SK-N-SH (cell line): ENCODE data around the gene CIBAR2. TPM values are rescaled to one million over a fixed set of nuclear protein-coding genes. Genes with fewer than 3 reads are reported as not detected.

Source experiments
- CTCF ChIA-PET: fragments of 300-600, 350-600 bp; formaldehyde crosslinking; extraction: SDS; loops from one replicate; lab custom pipeline; 2021; lab: Yijun Ruan, JAX
- POLR2A ChIA-PET: fragments of 350-600 bp; sonication (Branson Sonifier 250); formaldehyde crosslinking; extraction: SDS; loops from one replicate; lab custom pipeline; 2020; ENCODE audit warnings: antibody characterized with exemption, inconsistent platforms; lab: Yijun Ruan, JAX
- DNase-seq: peaks from one replicate; pipeline ENCODE4 v3.0.0; 2012
- H2AFZ ChIP-seq: fragments of 200-600 bp; sonication (generic); 2 replicates; pipeline ENCODE4 v1.8.1; 2016; ENCODE audit warnings: antibody characterized with exemption, mild to moderate bottlenecking, low read depth
- H3F3A ChIP-seq: fragments of 200-600 bp; sonication (generic); replicated peaks from 2 replicates; pipeline ENCODE3; 2016; ENCODE audit warnings: antibody characterized with exemption, mild to moderate bottlenecking; ENCODE audit not compliant: insufficient read depth
- H3K27ac ChIP-seq, 2 experiments: fragments of 200-500 bp in 1 of 2; fragments of 200-600 bp in 1 of 2; sonication (Bioruptor generic) in 1 of 2; sonication (generic), shearing (Covaris generic) in 1 of 2; 2 replicates each; pipeline versions ENCODE4 v1.5.1 to v1.6.1; 2014 to 2016; ENCODE audit warnings: low read depth in 2 of 2, inconsistent platforms in 1 of 2, low read length in 1 of 2, mild to moderate bottlenecking in 1 of 2, mixed read lengths in 1 of 2
- H3K27me3 ChIP-seq: fragments of 200-600 bp; sonication (generic), shearing (Covaris generic); 2 replicates; pipeline ENCODE4 v1.6.1; 2016; ENCODE audit warnings: mixed run types; ENCODE audit not compliant: insufficient read depth
- H3K36me3 ChIP-seq, 2 experiments: fragments of 200-500 bp in 1 of 2; fragments of 200-600 bp in 1 of 2; sonication (Bioruptor generic) in 1 of 2; sonication (generic) in 1 of 2; replicated peaks in 1 of 2; 2 replicates each; pipeline versions ENCODE3 to v1.5.1; 2014 to 2016; ENCODE audit warnings: low read length in 1 of 2, mild to moderate bottlenecking in 1 of 2; ENCODE audit not compliant: insufficient read depth in 2 of 2, control insufficient read depth in 1 of 2
- H3K4me1 ChIP-seq, 2 experiments: fragments of 200-500 bp in 1 of 2; fragments of 200-600 bp in 1 of 2; sonication (Bioruptor generic) in 1 of 2; sonication (generic), shearing (Covaris generic) in 1 of 2; 2 replicates each; pipeline versions ENCODE4 v1.5.1 to v1.6.1; 2014 to 2016; ENCODE audit warnings: low read depth in 1 of 2, low read length in 1 of 2, mixed run types in 1 of 2; ENCODE audit not compliant: insufficient read depth in 2 of 2, control insufficient read depth in 1 of 2
- H3K4me2 ChIP-seq: fragments of 200-600 bp; sonication (generic), shearing (Covaris generic); 2 replicates; pipeline ENCODE4 v1.6.1; 2017; ENCODE audit warnings: mixed run types
- H3K4me3 ChIP-seq, 2 experiments: fragments of 200-500 bp in 1 of 2; fragments of 200-600 bp in 1 of 2; sonication (Bioruptor generic) in 1 of 2; sonication (generic), shearing (Covaris generic) in 1 of 2; 2 replicates each; pipeline versions ENCODE4 v1.5.1 to v1.8.1; 2014 to 2016; ENCODE audit warnings: low read depth in 2 of 2, inconsistent platforms in 1 of 2, low read length in 1 of 2, mild to moderate bottlenecking in 1 of 2, mixed read lengths in 1 of 2, moderate library complexity in 1 of 2
- H3K79me2 ChIP-seq: fragments of 200-600 bp; sonication (generic); 2 replicates; pipeline ENCODE4 v1.8.1; 2017; ENCODE audit warnings: mild to moderate bottlenecking; ENCODE audit not compliant: insufficient read depth
- H3K9ac ChIP-seq: fragments of 200-600 bp; sonication (generic); 2 replicates; pipeline ENCODE4 v1.6.1; 2017; ENCODE audit warnings: mixed run types
- H3K9me2 ChIP-seq: fragments of 200-600 bp; sonication (generic); 2 replicates; pipeline ENCODE4 v1.6.1; 2017; ENCODE audit warnings: mixed run types
- H3K9me3 ChIP-seq: fragments of 200-600 bp; sonication (generic); 2 replicates; pipeline ENCODE4 v1.6.1; 2017; ENCODE audit warnings: mixed run types, mild to moderate bottlenecking, moderate library complexity
- H4K20me1 ChIP-seq: fragments of 200-600 bp; sonication (generic); 2 replicates; pipeline ENCODE4 v1.6.1; 2017; ENCODE audit warnings: mild to moderate bottlenecking, mixed run types; ENCODE audit not compliant: insufficient read depth
- CHD2 ChIP-seq: fragments of 150-350 bp; IDR thresholded peaks from 2 replicates; pipeline ENCODE4 v1.6.1; 2018; ENCODE audit warnings: low read length; ENCODE audit not compliant: partially characterized antibody
- ELF1 ChIP-seq: IDR thresholded peaks from 2 replicates; pipeline ENCODE4 v1.4.0; 2012
- EP300 ChIP-seq, 2 experiments: IDR thresholded peaks; 2 replicates each; pipeline versions ENCODE4 v1.4.0 to v1.6.1; 2012; ENCODE audit warnings: borderline replicate concordance in 1 of 2, low read depth in 1 of 2, low read length in 1 of 2
- FOSL2 ChIP-seq: IDR thresholded peaks from 2 replicates; pipeline ENCODE4 v1.4.0; 2012; ENCODE audit warnings: low read depth, mild to moderate bottlenecking, moderate library complexity, borderline replicate concordance
- FOXM1 ChIP-seq: IDR thresholded peaks from 2 replicates; pipeline ENCODE4 v1.4.0; 2012; ENCODE audit warnings: low read depth, mild to moderate bottlenecking
- GABPA ChIP-seq: IDR thresholded peaks from 2 replicates; pipeline ENCODE4 v1.4.0; 2012; ENCODE audit warnings: low read depth, mild to moderate bottlenecking
- JUND ChIP-seq: IDR thresholded peaks from 2 replicates; pipeline ENCODE4 v1.4.0; 2012
- MAX ChIP-seq: IDR thresholded peaks from 2 replicates; pipeline ENCODE4 v1.4.0; 2012; ENCODE audit warnings: low read depth
- MXI1 ChIP-seq: IDR thresholded peaks from 2 replicates; pipeline ENCODE4 v1.6.1; 2012; ENCODE audit warnings: mild to moderate bottlenecking, low read depth, low read length, improper control_type of control experiment
- NFIC ChIP-seq: IDR thresholded peaks from 2 replicates; pipeline ENCODE4 v1.4.0; 2012; ENCODE audit warnings: borderline replicate concordance
- NRF1 ChIP-seq: IDR thresholded peaks from 2 replicates; pipeline ENCODE4 v1.6.1; 2012; ENCODE audit warnings: low read depth, mild to moderate bottlenecking, low read length
- PBX3 ChIP-seq: IDR thresholded peaks from 2 replicates; pipeline ENCODE4; 2012
- POLR2AphosphoS5 ChIP-seq: IDR thresholded peaks from 2 replicates; pipeline ENCODE4 v1.6.1; 2012; ENCODE audit warnings: low read depth, low read length
- RAD21 ChIP-seq: IDR thresholded peaks from 2 replicates; pipeline ENCODE4 v1.6.1; 2012; ENCODE audit warnings: mild to moderate bottlenecking, low read length
- RCOR1 ChIP-seq: fragments of 150-350 bp; IDR thresholded peaks from 2 replicates; pipeline ENCODE4 v1.6.1; 2017; ENCODE audit warnings: antibody characterized with exemption, low read length
- RFX5 ChIP-seq: IDR thresholded peaks from 2 replicates; pipeline ENCODE4 v1.6.1; 2012; ENCODE audit warnings: mild to moderate bottlenecking, improper control_type of control experiment, low read length
- RXRA ChIP-seq: IDR thresholded peaks from 2 replicates; pipeline ENCODE4 v1.4.0; 2012; ENCODE audit warnings: low read depth, mild to moderate bottlenecking, borderline replicate concordance
- SIN3A ChIP-seq: IDR thresholded peaks from 2 replicates; pipeline ENCODE4 v1.6.1; 2012; ENCODE audit warnings: low read depth, mild to moderate bottlenecking, low read length, moderate library complexity, borderline replicate concordance
- SMC3 ChIP-seq: IDR thresholded peaks from 2 replicates; pipeline ENCODE4 v1.6.1; 2012; ENCODE audit warnings: low read depth, low read length, improper control_type of control experiment
- TAF1 ChIP-seq: IDR thresholded peaks from 2 replicates; pipeline ENCODE4 v1.6.1; 2012; ENCODE audit warnings: low read depth, mild to moderate bottlenecking, low read length, moderate library complexity, borderline replicate concordance
- TCF12 ChIP-seq: IDR thresholded peaks from 2 replicates; pipeline ENCODE4 v1.4.0; 2012
- TEAD4 ChIP-seq: IDR thresholded peaks from 2 replicates; pipeline ENCODE4 v1.4.0; 2012; ENCODE audit warnings: mild to moderate bottlenecking, borderline replicate concordance; ENCODE audit not compliant: insufficient read depth
- USF1 ChIP-seq: IDR thresholded peaks from 2 replicates; pipeline ENCODE4 v1.4.0; 2012; ENCODE audit warnings: low read depth, borderline replicate concordance
- USF2 ChIP-seq: fragments of 150-350 bp; IDR thresholded peaks from 2 replicates; pipeline ENCODE4 v1.6.1; 2017; ENCODE audit warnings: antibody characterized with exemption, low read length, low read depth, borderline replicate concordance
- YY1 ChIP-seq: IDR thresholded peaks from 2 replicates; pipeline ENCODE4 v1.4.0; 2012; ENCODE audit warnings: low read depth, mild to moderate bottlenecking
- WGBS: methylation state at CpG from one replicate; pipeline ENCODE4 v1.1.6; 2017; ENCODE audit warnings: low lambda C conversion rate; 5-methylcytosine and 5-hydroxymethylcytosine counted together
- polyA plus RNA-seq, 3 experiments: library from polyadenylated mRNA; depleted of rRNA; stranded (reverse); fragments of >200 nt; gene quantifications; 2 replicates each; pipeline ENCODE4 v1.2.3, GENCODE V29; 2012
- TF ChIP-seq, protein P1 (sequence below): fragments of 150-350 bp; IDR thresholded peaks from 2 replicates; pipeline ENCODE4 v1.6.1; 2016; ENCODE audit warnings: mild to moderate bottlenecking, low read depth, low read length
- TF ChIP-seq, protein P2 (sequence below): IDR thresholded peaks from 2 replicates; pipeline ENCODE4 v1.4.0; 2012; ENCODE audit warnings: low read depth, borderline replicate concordance

CIBAR2 gene
- polyA plus RNA-seq, 1 of the 3 experiments (the other 2 are of a cell fraction) = 0.15 TPM

- Histone ChIP-seq H3K4me2 (peak overlapping the region; percentile 59), H3K9me3 (no peaks in the 10 kb centered on the region), H3K27me3 (no peaks in the 10 kb centered on the region), H3K9me2 (no peaks in the 10 kb centered on the region), H4K20me1 (no peaks in the 10 kb centered on the region), H3K4me3 (peak overlapping the region; percentile 29 to 45), H3K9ac (0 out of 2 replicates have a peak overlapping the region, but pooled peaks have one; percentile 15), H3K4me1 (peaks cover 0 to 25% of the 10 kb centered on the region in 2 experiments; a peak in 3 of 4 replicates), H3K79me2 (no peaks in the 10 kb centered on the region), H3F3A (no peaks in the 10 kb centered on the region), H3K27ac (peak overlapping the region; percentile 20 to 86; a peak in 3 of 4 replicates), H3K36me3 (no peaks in the 10 kb centered on the region), H2AFZ (peak overlapping the region; percentile 90)
- WGBS = 24% methylated on average over 3 of the region's 29 CpGs
- ChIA-PET CTCF (interaction anchor here (1.8 to 3.2 kb wide), 2 partner anchors 23 to 35 kb away, joined by 12 to 13 read pairs; no protein-coding TSS in a partner anchor), POLR2A (interaction anchor here (0.7 to 0.9 kb wide), 2 partner anchors 15 to 32 kb away, joined by 3 read pairs; no protein-coding TSS in a partner anchor)
- DNase-seq = peak; percentile 96
- TF ChIP-seq USF1 (peak; percentile 91), MAX (peak; percentile 53; the same call in 1 of the 2 replicates), RFX5 (no peak), NRF1 (no peak), EP300 (IDR thresholded peaks at IDR 0.05; ENCODE audit: borderline replicate concordance in 1 of 2, low read depth in 1 of 2, low read length in 1 of 2) (peak in 1 of 2 experiments; percentile 91; a peak in 2 of 4 replicates), SMC3 (no peak), TAF1 (no peak), NFIC (peak; percentile 61; the same call in 1 of the 2 replicates), FOSL2 (no peak), ELF1 (no peak), FOXM1 (no peak), RXRA (no peak), TEAD4 (no peak), GABPA (no peak), USF2 (peak; percentile 73), POLR2AphosphoS5 (peak; percentile 77), TCF12 (peak; percentile 91), CHD2 (peak; percentile 92), SIN3A (no peak), JUND (no peak), PBX3 (no peak), MXI1 (peak; percentile 52; the same call in 1 of the 2 replicates), YY1 (no peak), RAD21 (no peak), RCOR1 (peak; percentile 85)
- TF ChIP-seq, protein P1, sequence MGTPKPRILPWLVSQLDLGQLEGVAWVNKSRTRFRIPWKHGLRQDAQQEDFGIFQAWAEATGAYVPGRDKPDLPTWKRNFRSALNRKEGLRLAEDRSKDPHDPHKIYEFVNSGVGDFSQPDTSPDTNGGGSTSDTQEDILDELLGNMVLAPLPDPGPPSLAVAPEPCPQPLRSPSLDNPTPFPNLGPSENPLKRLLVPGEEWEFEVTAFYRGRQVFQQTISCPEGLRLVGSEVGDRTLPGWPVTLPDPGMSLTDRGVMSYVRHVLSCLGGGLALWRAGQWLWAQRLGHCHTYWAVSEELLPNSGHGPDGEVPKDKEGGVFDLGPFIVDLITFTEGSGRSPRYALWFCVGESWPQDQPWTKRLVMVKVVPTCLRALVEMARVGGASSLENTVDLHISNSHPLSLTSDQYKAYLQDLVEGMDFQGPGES = no peak
- TF ChIP-seq, protein P2, sequence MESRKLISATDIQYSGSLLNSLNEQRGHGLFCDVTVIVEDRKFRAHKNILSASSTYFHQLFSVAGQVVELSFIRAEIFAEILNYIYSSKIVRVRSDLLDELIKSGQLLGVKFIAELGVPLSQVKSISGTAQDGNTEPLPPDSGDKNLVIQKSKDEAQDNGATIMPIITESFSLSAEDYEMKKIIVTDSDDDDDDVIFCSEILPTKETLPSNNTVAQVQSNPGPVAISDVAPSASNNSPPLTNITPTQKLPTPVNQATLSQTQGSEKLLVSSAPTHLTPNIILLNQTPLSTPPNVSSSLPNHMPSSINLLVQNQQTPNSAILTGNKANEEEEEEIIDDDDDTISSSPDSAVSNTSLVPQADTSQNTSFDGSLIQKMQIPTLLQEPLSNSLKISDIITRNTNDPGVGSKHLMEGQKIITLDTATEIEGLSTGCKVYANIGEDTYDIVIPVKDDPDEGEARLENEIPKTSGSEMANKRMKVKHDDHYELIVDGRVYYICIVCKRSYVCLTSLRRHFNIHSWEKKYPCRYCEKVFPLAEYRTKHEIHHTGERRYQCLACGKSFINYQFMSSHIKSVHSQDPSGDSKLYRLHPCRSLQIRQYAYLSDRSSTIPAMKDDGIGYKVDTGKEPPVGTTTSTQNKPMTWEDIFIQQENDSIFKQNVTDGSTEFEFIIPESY = no peak
Measured at GRCh38 chr16:85137323-85138072, 25.2 kb upstream of the CIBAR2 start.
